ENCODE measurements around the gene HFM1. TPM values are rescaled to one million over a fixed set of nuclear protein-coding genes. Genes with fewer than 3 reads are reported as not detected.
"Not testable (repeated sequence)": the region's sequence is repeated elsewhere in the genome, so short reads cannot be mapped to it uniquely, and the experiment has no call there.

The HFM1 gene
- polyA plus RNA-seq, 3 donors = not detected

GRCh38 chr1:91374086-91374485 lies 30.6 kb downstream of the HFM1 start:
- Histone ChIP-seq H3K27me3 (ENCODE audit: control insufficient read depth in 2 of 2, insufficient read depth in 2 of 2, low read length in 2 of 2) (no peaks in the 10 kb centered on the region), H3K9ac (ENCODE audit: insufficient read depth, low read length, poor library complexity, severe bottlenecking) (no peak overlapping the region), H3K4me1 (ENCODE audit: control insufficient read depth in 1 of 2, insufficient read depth in 2 of 2, low read length in 2 of 2) (no peaks in the 10 kb centered on the region), H3K27ac (ENCODE audit: low read depth in 1 of 2, low read length in 2 of 2) (no peak overlapping the region), H3K4me2 (replicated peaks; ENCODE audit: extremely low read depth, low read length, poor library complexity, severe bottlenecking) (no peak overlapping the region), H4K20me1 (ENCODE audit: insufficient read depth, low read length) (no peaks in the 10 kb centered on the region), H3K79me2 (ENCODE audit: insufficient read depth, low read length) (no peaks in the 10 kb centered on the region), H3K4me3 (replicated peaks in 1 of 3; ENCODE audit: low read depth in 2 of 3, low read length in 3 of 3) (no peak overlapping the region), H3K36me3 (replicated peaks in 1 of 2; ENCODE audit: control insufficient read depth in 1 of 2, insufficient read depth in 2 of 2, low read length in 2 of 2) (no peaks in the 10 kb centered on the region), H3K9me3 (replicated peaks in 1 of 2; ENCODE audit: control insufficient read depth in 1 of 2, insufficient read depth in 1 of 2, low read length in 2 of 2) (no peaks in the 10 kb centered on the region), H2AFZ (ENCODE audit: insufficient read depth, low read depth, low read length, poor library complexity, severe bottlenecking) (no peak overlapping the region)
- intact Hi-C loops (cut with micrococcal nuclease) = no loop called here
- Mint-ChIP-seq H3K4me3 (no peak overlapping the region), H3K27me3 (ENCODE audit: low read depth in 3 of 3) (peaks cover 0 to 2% (median 1%) of the 10 kb centered on the region in 3 donors), H3K27ac (no peak overlapping the region), H3K9me3 (peaks cover 0 to 8% (median 2%) of the 10 kb centered on the region in 7 donors), H3K4me1 (no peaks in the 10 kb centered on the region), H3K36me3 (no peaks in the 10 kb centered on the region)
- TF ChIP-seq, protein P1, sequence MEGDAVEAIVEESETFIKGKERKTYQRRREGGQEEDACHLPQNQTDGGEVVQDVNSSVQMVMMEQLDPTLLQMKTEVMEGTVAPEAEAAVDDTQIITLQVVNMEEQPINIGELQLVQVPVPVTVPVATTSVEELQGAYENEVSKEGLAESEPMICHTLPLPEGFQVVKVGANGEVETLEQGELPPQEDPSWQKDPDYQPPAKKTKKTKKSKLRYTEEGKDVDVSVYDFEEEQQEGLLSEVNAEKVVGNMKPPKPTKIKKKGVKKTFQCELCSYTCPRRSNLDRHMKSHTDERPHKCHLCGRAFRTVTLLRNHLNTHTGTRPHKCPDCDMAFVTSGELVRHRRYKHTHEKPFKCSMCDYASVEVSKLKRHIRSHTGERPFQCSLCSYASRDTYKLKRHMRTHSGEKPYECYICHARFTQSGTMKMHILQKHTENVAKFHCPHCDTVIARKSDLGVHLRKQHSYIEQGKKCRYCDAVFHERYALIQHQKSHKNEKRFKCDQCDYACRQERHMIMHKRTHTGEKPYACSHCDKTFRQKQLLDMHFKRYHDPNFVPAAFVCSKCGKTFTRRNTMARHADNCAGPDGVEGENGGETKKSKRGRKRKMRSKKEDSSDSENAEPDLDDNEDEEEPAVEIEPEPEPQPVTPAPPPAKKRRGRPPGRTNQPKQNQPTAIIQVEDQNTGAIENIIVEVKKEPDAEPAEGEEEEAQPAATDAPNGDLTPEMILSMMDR (IDR thresholded peaks at IDR 0.05) = no peak
- DNase-seq = no peak
- 88% methylated on average over 1 of the region's 1 CpG for WGBS (ENCODE audit: insufficient coverage)

DNA sequence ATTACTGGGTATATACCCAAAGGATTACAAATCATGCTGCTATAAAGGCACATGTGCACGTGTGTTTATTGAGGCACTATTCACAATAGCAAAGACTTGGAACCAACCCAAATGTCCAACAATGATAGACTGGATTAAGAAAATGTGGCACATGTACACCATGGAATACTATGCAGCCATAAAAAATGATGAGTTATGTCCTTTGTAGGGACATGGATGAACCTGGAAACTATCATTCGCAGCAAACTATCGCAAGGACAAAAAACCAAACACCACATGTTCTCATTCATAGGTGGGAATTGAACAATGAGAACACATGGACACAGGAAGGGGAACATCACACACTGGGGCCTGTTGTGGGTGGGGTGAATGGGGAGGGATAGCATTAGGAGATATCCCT lies 32.4 kb downstream of the HFM1 start:
- H3K4me2 ChIP-seq (replicated peaks; ENCODE audit: extremely low read depth, low read length, poor library complexity, severe bottlenecking); H3K27ac Mint-ChIP-seq; H3K9me3 ChIP-seq (replicated peaks in 1 of 2; ENCODE audit: control insufficient read depth in 1 of 2, insufficient read depth in 1 of 2, low read length in 2 of 2); H3K36me3 ChIP-seq (replicated peaks in 1 of 2; ENCODE audit: control insufficient read depth in 1 of 2, insufficient read depth in 2 of 2, low read length in 2 of 2); H3K4me1 ChIP-seq (ENCODE audit: control insufficient read depth in 1 of 2, insufficient read depth in 2 of 2, low read length in 2 of 2); H3K4me3 Mint-ChIP-seq; H3K27ac ChIP-seq (ENCODE audit: low read depth in 1 of 2, low read length in 2 of 2); H4K20me1 ChIP-seq (ENCODE audit: insufficient read depth, low read length); H3K27me3 ChIP-seq (ENCODE audit: control insufficient read depth in 2 of 2, insufficient read depth in 2 of 2, low read length in 2 of 2); H3K4me3 ChIP-seq (replicated peaks in 1 of 3; ENCODE audit: low read depth in 2 of 3, low read length in 3 of 3); intact Hi-C loops (cut with micrococcal nuclease); H2AFZ ChIP-seq (ENCODE audit: insufficient read depth, low read depth, low read length, poor library complexity, severe bottlenecking); H3K9ac ChIP-seq (ENCODE audit: insufficient read depth, low read length, poor library complexity, severe bottlenecking); DNase-seq; H3K27me3 Mint-ChIP-seq (ENCODE audit: low read depth in 3 of 3); H3K79me2 ChIP-seq (ENCODE audit: insufficient read depth, low read length); H3K4me1 Mint-ChIP-seq; H3K36me3 Mint-ChIP-seq: not testable (repeated sequence)
- no CpG with 5 or more reads among the region's 3 CpGs for WGBS (ENCODE audit: insufficient coverage)
- peaks cover 3 to 17% (median 10%) of the 10 kb centered on the region in 7 donors for H3K9me3 Mint-ChIP-seq

Measured in CD14-positive monocyte (primary cell).